T47D (cell line): Measurements from ENCODE around the gene NSUN5.

ENCODE experiments used
- DNase-seq, 2 experiments: peaks; one replicate each; pipeline versions ENCODE4 v3.0.0 to v3.0.0-alpha.2; 2011 to 2012; ENCODE audit warnings: low read depth in 1 of 2, low spot score in 1 of 2
- JUND ChIP-seq: IDR thresholded peaks from 2 replicates; pipeline ENCODE4 v1.6.1; 2012; ENCODE audit warnings: low read depth
- in situ Hi-C: cut with HindIII; loops from 2 replicates; pipeline ENCODE4 v1.10.0; 2016; ENCODE audit warnings: low sequenced_read_pairs, low pct_unique_long_range_greater_than_20kb

NSUN5 gene

DNA sequence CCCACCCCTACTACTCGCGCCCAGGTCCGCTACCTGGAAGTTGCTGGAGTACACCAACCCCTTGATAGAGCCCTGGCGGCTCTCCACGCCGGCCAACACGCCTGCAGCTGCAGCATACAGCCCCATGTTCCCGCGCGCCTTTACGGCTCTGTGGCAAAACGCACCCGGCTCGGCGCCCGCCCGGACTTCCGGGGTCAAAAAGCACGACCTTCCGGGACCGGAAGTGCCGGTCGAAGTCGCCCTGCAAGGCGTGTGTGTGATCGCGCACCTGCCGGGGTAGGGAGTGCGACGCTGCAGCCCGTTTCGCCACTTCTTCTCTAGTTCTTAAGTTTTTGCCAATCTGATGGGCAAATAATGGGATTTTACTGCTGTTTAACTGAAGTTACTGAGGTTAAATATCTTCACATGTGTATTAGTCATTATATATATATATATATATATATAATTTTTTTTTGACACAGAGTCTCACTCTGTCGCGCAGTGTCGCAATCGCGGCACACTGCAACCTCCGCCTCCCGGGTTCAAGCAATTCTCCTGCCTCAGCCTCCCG, at the start of gene NSUN5:
Gene NSUN5 (minus strand): TSS at position 162 of the 550 bp plus-strand sequence. CDS start 36 bp downstream, at position 126.
- in situ Hi-C loops, result no loop called here
- DNase-seq, result peak; percentile 94
- TF ChIP-seq JUND, result no peak

DNA sequence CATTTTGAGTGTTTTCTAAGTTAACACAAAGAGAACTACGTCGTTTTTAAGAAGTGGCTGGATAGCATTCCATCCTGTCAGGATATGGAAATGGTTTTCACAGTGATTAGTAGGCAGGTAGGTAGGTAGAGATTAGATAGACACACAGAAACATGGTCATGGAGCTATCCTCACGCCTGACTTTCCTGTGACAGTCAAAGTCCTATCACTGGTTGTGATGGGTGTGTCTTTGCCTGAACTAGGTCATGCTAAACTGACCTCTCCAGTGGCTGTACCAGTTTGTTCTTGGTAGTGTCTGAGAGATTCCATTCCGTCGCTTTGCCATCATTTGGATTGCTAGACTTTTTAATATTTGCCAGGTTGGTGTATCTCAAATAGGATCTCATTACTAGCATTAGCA, 47.5 kb upstream of the NSUN5 start:
- in situ Hi-C loops, result no loop called here
- no peak for TF ChIP-seq JUND
- DNase-seq, result no peak

DNA sequence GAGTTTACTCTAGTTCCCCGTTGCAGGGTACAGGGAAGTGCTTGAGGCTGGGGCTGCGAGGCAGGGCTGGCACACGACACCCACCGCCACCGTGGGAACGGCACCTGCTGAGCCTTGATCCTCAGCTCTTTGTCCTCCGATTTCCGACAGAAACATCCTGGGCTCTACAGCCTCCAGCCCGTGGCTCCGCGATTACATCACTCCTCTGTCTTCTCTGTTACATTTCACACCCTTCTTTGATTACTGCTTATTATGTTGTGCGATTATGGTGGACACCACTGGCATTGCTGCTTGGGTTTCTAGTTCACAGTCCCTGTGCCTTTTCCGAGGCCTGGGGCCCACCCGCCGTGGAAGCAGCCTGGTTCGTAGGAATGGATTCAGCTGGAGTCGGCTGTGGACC, 46.2 kb upstream of the NSUN5 start:
- TF ChIP-seq JUND, result no peak
- DNase-seq, result no peak
- in situ Hi-C loops, result no loop called here

DNA sequence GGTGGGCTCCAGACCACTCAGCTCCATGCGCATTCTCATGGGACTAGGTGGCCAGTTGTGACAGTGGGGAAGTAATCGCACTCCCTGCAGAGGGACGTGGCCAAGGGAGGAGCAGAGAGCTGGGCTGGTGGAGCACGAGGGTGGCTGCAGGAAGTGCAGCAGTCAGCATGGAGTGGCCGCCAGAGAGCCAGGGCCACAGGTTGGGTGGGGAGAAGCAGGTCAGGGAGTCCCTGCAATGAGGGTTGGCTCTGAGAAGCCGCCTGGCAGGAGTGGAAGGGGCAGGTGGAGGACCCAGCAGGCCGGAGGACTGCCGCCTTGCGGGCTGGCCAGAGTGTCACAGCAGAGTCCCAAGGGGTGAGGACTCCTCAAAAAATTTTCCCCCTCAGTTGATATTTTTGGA, 45.6 kb upstream of the NSUN5 start:
- no peak for DNase-seq
- in situ Hi-C loops, result no loop called here
- no peak for TF ChIP-seq JUND

DNA sequence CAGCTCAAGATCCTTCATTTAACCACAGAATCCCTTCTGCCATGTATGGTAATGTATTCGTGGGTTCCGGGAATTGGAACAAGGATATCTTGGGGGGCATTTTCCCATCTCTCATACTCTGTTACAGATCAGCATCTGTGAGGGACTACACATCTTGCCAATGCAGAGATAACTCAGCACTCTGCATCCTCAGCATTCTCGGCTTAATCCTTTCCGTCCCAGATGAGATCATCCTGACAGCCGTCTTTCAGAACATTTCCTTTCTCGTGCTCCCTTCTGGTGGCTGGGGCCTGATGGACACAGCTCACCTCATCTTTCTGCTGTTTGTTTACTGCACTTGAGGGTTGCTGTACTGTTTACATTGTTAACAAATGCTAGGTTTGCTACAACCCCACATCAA, 44.6 kb upstream of the NSUN5 start:
- in situ Hi-C loops, result no loop called here

DNA sequence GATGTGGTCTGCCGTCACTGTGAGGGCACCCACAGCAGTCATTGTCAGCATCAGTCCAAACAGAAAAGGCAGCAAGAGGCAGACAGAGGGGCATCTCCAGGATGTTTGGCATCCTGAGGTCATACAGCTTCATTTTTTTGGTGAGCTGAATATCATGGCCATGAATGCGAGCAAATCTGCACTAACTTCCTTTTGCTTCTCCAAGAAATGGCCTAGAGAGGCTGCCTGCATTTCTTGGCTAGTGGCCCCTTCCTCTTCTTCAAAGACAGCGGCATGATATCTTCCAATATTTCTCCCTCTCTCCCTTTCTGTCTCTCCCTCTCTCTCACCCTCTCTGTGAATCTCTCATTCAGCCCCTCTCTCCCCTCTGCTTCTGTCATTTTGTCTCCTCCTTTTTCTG, 44.2 kb upstream of the NSUN5 start:
- TF ChIP-seq JUND, result no peak

More for the DNA sequence above, 44.6 kb upstream of the NSUN5 start:
- TF ChIP-seq JUND, result no peak
- DNase-seq, result no peak

DNA sequence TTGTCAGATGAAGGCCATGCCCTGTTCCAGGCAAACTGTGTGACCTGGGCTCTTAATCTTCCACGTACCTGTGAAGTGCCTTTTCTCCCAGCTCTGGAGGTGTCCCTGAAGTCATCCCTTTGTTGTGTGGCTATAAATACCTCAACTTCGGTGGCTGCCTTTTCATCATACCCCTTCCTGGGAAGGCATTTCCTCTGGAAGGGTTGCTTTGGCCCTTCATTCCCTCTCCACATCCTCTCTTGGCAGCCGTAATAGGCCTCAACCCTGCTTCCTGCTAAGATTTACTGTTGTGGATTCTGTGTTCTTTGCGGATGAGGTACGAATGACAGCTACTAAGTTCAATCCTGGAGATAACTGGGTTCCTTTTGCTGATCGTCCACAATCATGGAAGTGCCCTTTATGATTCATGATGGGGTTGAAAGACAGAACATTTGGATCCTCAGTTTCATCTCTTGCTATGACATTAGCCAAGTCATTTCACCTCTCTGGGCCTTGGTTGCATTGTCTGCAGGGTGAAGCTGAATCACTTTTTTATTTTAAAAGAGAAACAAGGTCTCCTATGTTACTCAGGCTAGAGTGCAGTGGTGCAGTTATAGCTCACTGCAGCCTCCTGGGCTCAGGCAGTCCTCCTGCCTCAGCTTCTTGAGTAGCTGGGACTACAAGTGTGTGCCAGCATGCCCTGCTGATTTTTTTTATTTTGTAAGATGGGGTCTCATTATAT, 43.0 kb upstream of the NSUN5 start:
- in situ Hi-C loops, result no loop called here
- no peak for DNase-seq
- TF ChIP-seq JUND, result no peak

More for the DNA sequence above, 44.2 kb upstream of the NSUN5 start:
- no peak for DNase-seq
- in situ Hi-C loops, result no loop called here

DNA sequence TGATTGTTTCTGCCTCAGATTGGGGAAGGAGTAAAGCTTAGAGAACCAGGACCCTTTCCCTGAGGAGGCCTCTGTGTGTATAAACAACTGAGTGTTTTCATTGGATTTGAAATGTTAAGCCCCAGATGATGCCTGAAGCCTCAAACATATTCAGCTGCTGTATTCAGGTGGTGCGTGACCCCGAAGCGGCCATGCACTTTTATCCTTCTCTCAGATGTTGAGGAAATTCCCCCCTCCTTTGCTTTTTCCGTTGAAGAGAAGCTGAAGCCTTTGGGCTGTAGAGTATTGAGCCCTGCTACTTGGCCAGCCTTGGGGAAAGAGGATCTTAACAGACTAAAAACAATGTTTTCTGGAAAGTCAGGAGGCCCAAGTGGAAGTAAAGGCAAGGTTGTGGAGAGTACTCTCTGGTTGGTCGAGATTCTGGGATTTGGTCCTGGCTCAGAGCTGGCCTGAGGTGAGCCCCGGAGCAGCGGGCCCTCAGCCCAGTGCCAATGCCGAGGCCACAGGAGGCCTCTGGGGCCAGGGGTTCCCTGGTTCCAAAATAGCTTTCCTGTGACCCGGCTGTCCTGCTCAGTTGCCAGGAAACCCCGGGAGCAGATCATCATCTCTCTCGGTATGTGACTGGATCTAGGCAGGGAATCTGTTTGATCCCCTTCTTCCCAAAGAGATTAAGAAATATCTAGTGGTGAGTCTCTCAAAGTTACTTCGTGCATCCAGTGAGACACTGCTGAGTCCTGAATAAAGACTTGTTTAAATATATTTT, 41.9 kb upstream of the NSUN5 start:
- no peak for TF ChIP-seq JUND
- in situ Hi-C loops, result no loop called here
- DNase-seq, result no peak

DNA sequence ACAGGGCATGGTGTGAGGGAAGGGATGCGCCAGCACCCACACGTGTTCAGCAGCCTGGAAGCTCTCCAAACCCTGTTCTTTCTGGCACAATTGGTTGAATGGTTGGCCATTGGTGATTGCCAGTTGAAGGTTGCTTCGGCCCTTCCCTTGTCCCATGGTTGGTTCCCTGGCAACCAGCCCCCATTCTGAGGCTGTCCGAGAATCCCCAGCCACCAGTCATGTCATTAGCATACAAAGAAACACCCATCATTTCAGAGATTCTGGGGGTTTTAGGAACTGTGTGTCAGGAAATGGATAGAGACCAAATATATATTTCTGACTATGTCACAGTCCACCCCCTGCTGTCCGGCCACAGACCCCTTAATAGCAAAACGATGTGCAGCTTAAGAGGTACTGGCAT, 41.1 kb upstream of the NSUN5 start:
- no peak for DNase-seq
- TF ChIP-seq JUND, result no peak
- in situ Hi-C loops, result no loop called here

DNA sequence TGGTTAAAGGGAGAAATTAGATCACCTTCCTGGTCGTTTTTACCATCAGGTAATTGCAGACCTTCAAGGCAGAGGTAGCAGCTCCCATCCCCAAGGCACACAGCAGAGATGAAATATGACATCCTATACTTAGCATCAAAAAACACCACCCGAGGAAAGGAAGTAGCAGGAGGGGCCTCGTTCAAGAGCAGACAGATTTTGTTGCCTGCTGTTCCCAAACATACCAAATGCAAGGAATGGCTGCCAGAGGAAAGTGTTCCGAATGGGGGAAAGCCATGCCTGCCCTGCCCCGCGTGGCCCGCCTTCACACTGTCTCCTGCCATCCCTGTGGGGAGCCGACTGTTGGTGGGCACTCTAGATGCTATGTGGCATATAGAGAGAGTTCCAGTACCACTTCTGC, 37.3 kb upstream of the NSUN5 start:
- DNase-seq, result no peak
- in situ Hi-C loops, result no loop called here
- TF ChIP-seq JUND, result no peak

DNA sequence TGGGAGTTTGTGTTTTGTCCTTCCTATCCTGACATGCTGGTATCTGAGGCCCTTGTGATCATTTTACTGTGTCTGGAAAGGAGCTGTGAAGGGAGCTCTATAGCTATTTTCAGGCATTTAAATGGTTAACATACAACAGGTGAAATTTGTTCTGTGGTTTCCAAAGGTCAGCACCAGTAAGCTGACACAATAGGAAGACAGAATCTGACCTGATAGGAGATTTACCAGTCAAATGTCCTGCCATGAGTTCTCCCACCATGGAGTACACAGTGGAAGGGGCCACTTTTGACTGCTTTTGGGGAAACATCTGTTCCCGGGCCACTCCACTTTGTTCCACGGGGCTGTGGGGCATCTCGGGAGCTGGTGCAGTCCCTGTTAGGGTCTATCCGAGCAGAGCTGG, 36.9 kb upstream of the NSUN5 start:
- no peak for DNase-seq
- in situ Hi-C loops, result no loop called here
- TF ChIP-seq JUND, result no peak

DNA sequence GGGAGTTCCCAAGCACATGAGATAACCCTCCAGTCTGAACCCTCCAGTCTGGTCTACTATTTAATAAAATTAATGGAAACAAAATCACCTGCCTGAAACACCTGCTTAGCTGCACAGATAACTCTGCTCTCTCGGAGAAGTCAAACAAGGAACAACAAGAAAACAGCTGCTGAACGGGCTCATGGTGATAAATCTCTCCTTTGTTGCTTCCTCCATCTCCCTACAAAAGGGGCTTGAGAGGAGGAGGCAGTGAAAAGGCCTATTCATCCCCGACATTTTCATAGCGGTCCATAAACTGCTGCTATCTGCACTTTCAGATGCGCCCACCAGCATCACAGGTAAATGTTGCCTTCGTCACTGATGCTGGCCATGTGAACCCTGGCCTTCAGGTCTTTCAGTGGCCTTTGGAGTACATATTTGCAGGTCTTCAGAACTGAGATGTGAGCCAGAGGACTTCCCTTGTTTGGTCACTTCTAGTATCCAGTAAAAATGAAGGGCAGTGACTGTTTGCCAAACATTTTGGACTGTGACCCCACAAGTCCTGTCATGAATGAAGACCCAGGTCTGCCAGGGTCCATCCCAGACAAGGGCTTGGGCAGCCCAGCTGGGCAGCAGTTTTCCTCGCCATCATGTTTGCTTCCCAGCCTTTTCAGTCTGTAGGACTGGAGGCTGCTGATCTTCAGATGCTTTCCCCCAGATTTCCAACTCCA, 35.2 kb upstream of the NSUN5 start:
- in situ Hi-C loops, result no loop called here
- no peak for DNase-seq
- no peak for TF ChIP-seq JUND

DNA sequence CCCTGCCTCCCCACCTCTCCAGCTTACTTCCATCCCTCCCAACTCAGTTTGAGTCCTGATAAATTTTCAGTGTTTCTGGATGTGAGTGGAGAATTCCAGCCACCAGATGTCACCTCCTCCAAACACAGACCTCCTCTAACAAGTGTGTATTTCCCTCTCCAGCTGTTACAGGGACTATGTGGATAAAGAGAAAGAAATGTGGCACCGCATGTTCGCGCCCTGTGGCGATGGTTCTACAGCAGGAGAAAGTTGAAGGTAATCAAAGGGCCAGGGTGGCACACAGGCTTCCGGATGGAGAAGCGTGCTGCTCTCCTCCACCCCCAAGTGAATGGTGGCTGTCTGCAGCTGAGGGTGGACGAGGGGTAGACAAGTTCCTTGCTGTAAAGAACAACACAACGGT, 34.0 kb upstream of the NSUN5 start:
- in situ Hi-C loops, result no loop called here
- DNase-seq, result peak; percentile 81 to 85
- no peak for TF ChIP-seq JUND
